ENCODE data around the gene KCNH4. TPM values are rescaled to one million over a fixed set of nuclear protein-coding genes. Genes with fewer than 3 reads are reported as not detected.
"Not testable (repeated sequence)": the region's sequence is repeated elsewhere in the genome, so short reads cannot be mapped to it uniquely, and the experiment has no call there.

KCNH4 gene
- total RNA-seq, 2 experiments from 2014 or later: 0.43 to 0.53 TPM

- Mint-ChIP-seq H3K9me3 (ENCODE audit: low read depth) (no peaks in the 10 kb centered on the region), H3K27me3 (no peaks in the 10 kb centered on the region), H3K27ac (peak overlapping the region; percentile 62), H3K36me3 (ENCODE audit: low read depth) (peaks cover 5% of the 10 kb centered on the region), H3K4me1 (peaks cover 31% of the 10 kb centered on the region), H3K4me3 (peak overlapping the region; percentile 97)
- ChIA-PET POLR2A (no interaction called here), CTCF (interaction anchor here (0.7 to 0.9 kb wide), 2 partner anchors 140 to 251 kb away, joined by 3 read pairs; no protein-coding TSS in a partner anchor)
- DNase-seq (no peak), ATAC-seq (no peak)
- intact Hi-C loops (cut with DNase I, micrococcal nuclease): loop anchor here (1.0 to 2.0 kb wide), 12 partner anchors 26 to 381 kb away; partner anchors contain the start of genes DHX58 (in 2 of the 2), CNP (in 1 of the 2), DNAJC7 (in 1 of the 2) and GHDC (in 1 of the 2)
Measured at GRCh38 chr17:42155614-42156045, 25.3 kb downstream of the KCNH4 start.

DNA sequence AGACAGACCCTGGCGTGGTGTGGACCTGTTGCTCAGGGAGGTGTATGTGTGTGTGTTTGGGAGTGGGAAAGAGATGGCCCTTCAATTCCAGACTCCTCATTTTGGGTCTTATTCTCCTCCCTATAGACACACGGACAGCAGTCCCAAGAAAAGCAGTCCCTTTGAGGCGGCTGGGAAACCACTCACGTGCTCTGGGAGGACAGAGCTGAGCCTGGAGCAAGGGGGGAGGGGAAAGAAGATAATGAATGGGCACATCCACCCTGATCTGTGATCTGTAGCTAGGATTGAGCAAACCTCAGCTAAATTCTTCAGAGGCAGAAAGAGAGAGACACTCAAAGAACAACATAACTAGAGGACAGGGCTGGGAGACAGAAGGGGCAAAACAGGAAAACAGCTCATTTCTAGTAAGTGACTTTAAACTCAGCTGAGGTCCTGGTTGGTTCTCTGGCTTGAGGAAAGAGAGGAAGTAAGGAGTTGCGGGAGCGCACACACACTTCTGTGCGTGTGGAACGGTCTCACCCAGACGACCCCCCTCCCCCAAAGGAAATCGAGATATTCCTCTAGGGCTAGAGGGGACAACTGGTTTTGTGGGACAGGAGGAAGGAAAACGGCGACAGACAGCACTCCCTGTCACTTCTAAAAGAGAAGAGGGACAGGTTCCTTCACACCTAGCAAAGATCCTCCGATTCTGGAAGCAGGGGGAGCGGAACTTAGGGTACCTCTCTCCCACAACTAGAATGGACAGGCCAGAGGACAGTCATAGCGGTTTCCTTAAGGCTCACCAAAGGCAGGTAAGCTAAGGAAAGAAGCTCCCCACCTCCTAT lies 26.8 kb downstream of the KCNH4 start:
- ChIA-PET POLR2A (interaction anchor here (0.6 to 0.9 kb wide), 3 partner anchors 9 to 134 kb away, joined by 3 to 4 read pairs (median 3); partner anchors contain the start of gene NKIRAS2), CTCF (interaction anchor here (0.6 to 1.1 kb wide), 7 partner anchors 21 to 224 kb away, joined by 3 to 7 read pairs (median 3); partner anchors contain the start of genes GHDC, NKIRAS2 and ODAD4)
- Mint-ChIP-seq H3K27ac (peak overlapping the region; percentile 93), H3K9me3 (ENCODE audit: low read depth) (no peaks in the 10 kb centered on the region), H3K27me3 (no peaks in the 10 kb centered on the region), H3K36me3 (ENCODE audit: low read depth) (peaks cover 5% of the 10 kb centered on the region), H3K4me1 (peaks cover 31% of the 10 kb centered on the region), H3K4me3 (peak overlapping the region; percentile 97)
- ATAC-seq (no peak), DNase-seq (no peak)
- intact Hi-C loops (cut with DNase I, micrococcal nuclease): loop anchor here (2.0 kb wide), 1 partner anchor 41 kb away; the partner anchor contains the start of gene DHX58 (in 2 of the 2)

GRCh38 chr17:42146911-42147607 lies 33.9 kb downstream of the KCNH4 start:
- H3K4me1 Mint-ChIP-seq: peaks cover 26% of the 10 kb centered on the region
- intact Hi-C loops (cut with DNase I, micrococcal nuclease): no loop called here
- H3K9me3 Mint-ChIP-seq (ENCODE audit: low read depth): no peaks in the 10 kb centered on the region
- ChIA-PET POLR2A (no interaction called here), CTCF (no interaction called here)
- no peak overlapping the region for H3K4me3 Mint-ChIP-seq
- H3K27ac Mint-ChIP-seq: peak overlapping the region; percentile 58
- ATAC-seq: no peak
- no peaks in the 10 kb centered on the region for H3K27me3 Mint-ChIP-seq
- peaks cover 22% of the 10 kb centered on the region for H3K36me3 Mint-ChIP-seq (ENCODE audit: low read depth)
- DNase-seq: no peak

DNA sequence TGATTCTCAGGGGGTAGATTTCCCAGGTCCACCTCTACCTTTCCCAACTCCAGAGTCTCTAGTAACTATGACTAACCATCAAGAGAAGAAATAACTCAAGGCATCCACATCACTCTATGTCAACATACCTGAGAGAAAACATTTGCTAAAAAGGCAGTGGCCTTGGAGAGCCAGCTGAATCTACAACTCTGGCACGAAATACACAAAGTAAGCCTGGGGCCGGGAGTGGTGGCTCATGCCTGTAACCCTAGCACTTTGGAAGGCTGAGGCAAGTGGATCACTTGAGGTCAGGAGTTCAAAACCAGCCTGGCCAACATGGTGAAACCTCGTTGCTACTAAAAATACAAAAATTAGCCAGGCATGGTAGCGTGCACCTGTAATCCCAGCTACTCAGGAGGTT lies 37.8 kb downstream of the KCNH4 start:
- Mint-ChIP-seq H3K4me1 (peaks cover 26% of the 10 kb centered on the region), H3K36me3 (ENCODE audit: low read depth) (peaks cover 29% of the 10 kb centered on the region)
- H3K9me3 Mint-ChIP-seq (ENCODE audit: low read depth); H3K27me3 Mint-ChIP-seq; H3K27ac Mint-ChIP-seq; intact Hi-C loops (cut with DNase I, micrococcal nuclease); DNase-seq; H3K4me3 Mint-ChIP-seq; ATAC-seq: not testable (repeated sequence)
- ChIA-PET CTCF (interaction anchor here (0.9 to 1.5 kb wide), 2 partner anchors 8 to 14 kb away, joined by 3 to 4 read pairs; no protein-coding TSS in a partner anchor), POLR2A (interaction anchor here (0.8 kb wide), 1 partner anchor 19 kb away, joined by 3 read pairs; no protein-coding TSS in a partner anchor)

DNA sequence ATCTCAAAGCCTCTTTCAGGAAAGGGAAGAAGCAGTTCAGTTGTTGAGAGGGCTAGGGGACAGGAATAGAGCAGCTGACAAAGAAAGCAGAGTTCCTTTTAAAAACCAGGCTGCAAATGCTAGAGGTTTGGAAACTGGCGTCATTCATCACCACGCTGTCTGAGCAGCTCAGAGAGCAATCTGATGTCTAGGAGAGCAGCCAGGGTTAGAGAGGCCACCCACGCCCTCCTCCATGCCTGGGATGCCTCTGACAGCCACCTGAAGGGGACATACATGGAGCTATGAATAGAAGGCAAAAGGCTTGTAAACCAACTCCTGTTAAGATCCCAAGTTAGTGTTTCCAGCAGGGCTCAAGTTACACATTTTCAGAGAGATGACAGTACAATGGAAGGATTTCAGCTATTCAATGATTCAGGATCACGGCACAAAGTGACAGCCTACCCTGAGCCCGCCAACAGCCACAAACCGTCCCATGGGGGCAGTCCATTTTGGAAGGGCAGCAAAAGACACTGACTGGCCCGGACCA lies 38.5 kb downstream of the KCNH4 start:
- peaks cover 30% of the 10 kb centered on the region for H3K4me1 Mint-ChIP-seq
- ChIA-PET POLR2A (interaction anchor here (0.8 kb wide), 1 partner anchor 18 kb away, joined by 3 read pairs; no protein-coding TSS in a partner anchor), CTCF (interaction anchor here (1.5 kb wide), 1 partner anchor 9 kb away, joined by 4 read pairs; no protein-coding TSS in a partner anchor)
- intact Hi-C loops (cut with DNase I, micrococcal nuclease): no loop called here
- no peaks in the 10 kb centered on the region for H3K27me3 Mint-ChIP-seq
- H3K9me3 Mint-ChIP-seq (ENCODE audit: low read depth): no peaks in the 10 kb centered on the region
- DNase-seq: no peak
- ATAC-seq: no peak
- H3K4me3 Mint-ChIP-seq: no peak overlapping the region
- H3K36me3 Mint-ChIP-seq (ENCODE audit: low read depth): peaks cover 28% of the 10 kb centered on the region
- H3K27ac Mint-ChIP-seq: no peak overlapping the region

DNA sequence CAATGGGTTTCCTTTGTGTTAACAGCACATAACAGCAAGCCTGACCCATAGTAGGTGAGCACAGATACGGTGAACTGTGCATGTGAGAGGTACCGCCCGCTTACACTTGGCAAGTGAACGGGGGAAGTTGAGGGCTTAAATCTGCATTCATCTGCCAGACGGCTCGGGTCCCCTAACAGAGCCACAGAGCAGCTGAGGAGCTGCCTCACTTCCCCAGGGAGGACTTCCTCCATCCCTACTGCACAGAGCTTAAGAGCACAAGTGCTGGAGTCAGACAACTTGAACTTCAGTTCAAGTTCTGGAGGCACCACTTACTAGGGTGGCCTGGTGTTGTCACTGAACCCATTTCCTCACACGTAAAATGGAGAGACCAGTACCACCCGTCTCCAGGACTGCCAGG lies 39.6 kb downstream of the KCNH4 start:
- Mint-ChIP-seq H3K4me1 (peaks cover 33% of the 10 kb centered on the region), H3K4me3 (no peak overlapping the region), H3K36me3 (ENCODE audit: low read depth) (peaks cover 19% of the 10 kb centered on the region), H3K9me3 (ENCODE audit: low read depth) (no peaks in the 10 kb centered on the region), H3K27me3 (no peaks in the 10 kb centered on the region), H3K27ac (no peak overlapping the region)
- ATAC-seq (no peak), DNase-seq (no peak)
- POLR2A ChIA-PET: no interaction called here
- intact Hi-C loops (cut with DNase I, micrococcal nuclease): no loop called here
- CTCF ChIA-PET: interaction anchor here (0.7 to 1.5 kb wide), 2 partner anchors 10 to 81 kb away, joined by 3 to 4 read pairs; no protein-coding TSS in a partner anchor

DNA sequence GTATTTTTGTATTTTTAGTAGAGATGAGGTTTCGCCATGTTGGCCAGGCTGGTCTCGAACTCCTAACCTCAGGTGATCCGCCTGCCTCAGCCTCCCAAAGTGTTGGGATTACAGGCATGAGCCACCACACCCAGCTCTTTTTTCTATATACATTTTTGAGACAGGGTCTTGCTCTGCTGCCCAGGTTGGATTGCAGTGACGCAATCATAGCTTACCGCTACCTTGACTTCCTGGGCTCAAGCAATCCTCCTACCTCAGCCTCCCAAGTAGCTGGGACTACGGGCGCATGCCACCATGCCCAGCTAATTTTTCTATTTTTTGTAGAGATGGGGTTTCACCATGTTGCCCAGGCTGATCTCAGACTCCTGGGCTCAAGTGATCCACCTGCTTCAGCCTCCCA lies 40.3 kb downstream of the KCNH4 start:
- H3K4me3 Mint-ChIP-seq; ATAC-seq; intact Hi-C loops (cut with DNase I, micrococcal nuclease); H3K27me3 Mint-ChIP-seq; DNase-seq; POLR2A ChIA-PET; H3K9me3 Mint-ChIP-seq (ENCODE audit: low read depth); H3K27ac Mint-ChIP-seq: not testable (repeated sequence)
- Mint-ChIP-seq H3K4me1 (peaks cover 39% of the 10 kb centered on the region), H3K36me3 (ENCODE audit: low read depth) (peaks cover 21% of the 10 kb centered on the region)
- CTCF ChIA-PET: interaction anchor here (0.6 to 1.1 kb wide), 2 partner anchors 117 to 182 kb away, joined by 3 read pairs; no protein-coding TSS in a partner anchor

GRCh38 chr17:42138749-42139492 lies 42.0 kb downstream of the KCNH4 start:
- no peaks in the 10 kb centered on the region for H3K9me3 Mint-ChIP-seq (ENCODE audit: low read depth)
- peaks cover 48% of the 10 kb centered on the region for H3K4me1 Mint-ChIP-seq
- H3K27ac Mint-ChIP-seq: no peak overlapping the region
- ChIA-PET POLR2A (no interaction called here), CTCF (interaction anchor here (0.6 to 1.3 kb wide), 4 partner anchors 21 to 927 kb away, joined by 3 to 7 read pairs (median 4); no protein-coding TSS in a partner anchor)
- ATAC-seq (no peak), DNase-seq (no peak)
- no peak overlapping the region for H3K4me3 Mint-ChIP-seq
- H3K27me3 Mint-ChIP-seq: no peaks in the 10 kb centered on the region
- intact Hi-C loops (cut with DNase I, micrococcal nuclease): no loop called here
- H3K36me3 Mint-ChIP-seq (ENCODE audit: low read depth): peaks cover 19% of the 10 kb centered on the region

DNA sequence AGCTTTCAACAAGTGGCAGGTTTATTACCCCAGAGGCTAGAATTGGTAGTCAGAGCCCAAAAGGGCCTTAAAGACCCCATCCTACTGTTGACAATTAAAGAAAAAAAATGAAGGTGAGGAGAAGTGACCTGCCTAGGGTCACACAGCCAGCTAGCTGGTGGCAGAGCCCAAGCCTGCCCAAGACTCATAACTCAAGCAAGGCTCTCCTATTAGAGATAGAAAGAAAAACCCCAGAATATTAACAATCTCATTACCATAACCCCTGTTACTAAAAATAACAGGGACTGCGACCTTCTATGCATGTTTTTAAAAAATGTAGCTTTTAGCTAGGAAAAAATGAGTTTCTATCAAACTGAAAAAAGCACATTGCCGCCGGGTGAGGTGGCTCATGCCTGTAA lies 44.3 kb downstream of the KCNH4 start:
- intact Hi-C loops (cut with DNase I, micrococcal nuclease): no loop called here
- Mint-ChIP-seq H3K9me3 (ENCODE audit: low read depth) (no peaks in the 10 kb centered on the region), H3K36me3 (ENCODE audit: low read depth) (peaks cover 14% of the 10 kb centered on the region), H3K27me3 (no peaks in the 10 kb centered on the region), H3K27ac (peak overlapping the region; percentile 25), H3K4me3 (no peak overlapping the region), H3K4me1 (peaks cover 59% of the 10 kb centered on the region)
- ATAC-seq (no peak), DNase-seq (no peak)
- ChIA-PET CTCF (interaction anchor here (0.6 to 1.5 kb wide), 6 partner anchors 24 to 384 kb away, joined by 3 to 8 read pairs (median 3); partner anchors contain the start of genes DHX58 and DNAJC7), POLR2A (no interaction called here)

Measured in activated CD4-positive, alpha-beta T cell treated with anti-CD3 and anti-CD28 coated beads for 36 hours (primary cell).